Testis (tissue), 3 donors: ENCODE measurements around the gene COL2A1. TPM values are rescaled to one million over a fixed set of nuclear protein-coding genes. Genes with fewer than 3 reads are reported as not detected.

Experiments used
- DNase-seq: peaks from one replicate; pipeline ENCODE4 v3.0.0-alpha.2; 2019
- H3K27ac ChIP-seq, 2 donors: fragments of 200-600 bp; sonication (generic); one replicate each; pipeline ENCODE4 v1.5.1; 2019
- H3K27me3 ChIP-seq: fragments of 200-600 bp; sonication (generic); one replicate; pipeline ENCODE4 v1.5.1; 2019
- H3K36me3 ChIP-seq: fragments of 200-600 bp; sonication (generic); one replicate; pipeline ENCODE4 v1.5.1; 2017; ENCODE audit warnings: low read depth; ENCODE audit errors: missing control alignments
- H3K4me1 ChIP-seq: fragments of 200-600 bp; sonication (generic); one replicate; pipeline ENCODE4 v1.5.1; 2019
- H3K4me3 ChIP-seq, 2 donors: fragments of 200-600 bp; sonication (generic); one replicate each; pipeline ENCODE4 v1.5.1; 2017 to 2019
- H3K9me3 ChIP-seq: fragments of 200-600 bp; sonication (generic); one replicate; pipeline ENCODE4 v1.5.1; 2017
- CTCF ChIP-seq, 3 experiments: fragments of 450-650 bp in 2 of 3; fragments of 200-600 bp in 1 of 3; sonication (generic) in 1 of 3; IDR thresholded peaks; one replicate each; pipeline ENCODE4 v1.5.1; 2016 to 2019; ENCODE audit warnings: antibody characterized with exemption in 3 of 3, mild to moderate bottlenecking in 2 of 3, moderate library complexity in 1 of 3
- POLR2A ChIP-seq: fragments of 450-650 bp; IDR thresholded peaks from one replicate; pipeline ENCODE4 v1.6.1; 2017; ENCODE audit warnings: antibody characterized with exemption, mild to moderate bottlenecking, moderate library complexity
- WGBS, 2 donors: methylation state at CpG; one replicate each; pipeline ENCODE4 v1.1.5; 2018; 5-methylcytosine and 5-hydroxymethylcytosine counted together
- intact Hi-C: fragments of 100-400 bp; cut with DNase I; formaldehyde crosslinking; loops from one replicate; pipeline ENCODE4 v1.15.1; 2023; ENCODE audit warnings: low total_unique reads
- polyA plus RNA-seq: library from polyadenylated mRNA; stranded (reverse); fragments of 350-450 nt; fragmentation: Illumina TruSeq; extraction: RNeasy Lipid Tissue Mini Kit (QIAGEN cat#74804); gene quantifications from one replicate; pipeline ENCODE4 v1.2.3, GENCODE V29; 2014; ENCODE audit warnings: low read depth, low replicate concordance; ENCODE audit not compliant: insufficient read depth
- total RNA-seq, 2 donors: library from RNA; depleted of rRNA; stranded (reverse); fragments of >200 nt; gene quantifications; one replicate each; pipeline ENCODE4 v1.2.3, GENCODE V29; 2016

COL2A1 gene
- total and polyA plus RNA-seq, 3 donors from 2014 or later: 1.8 to 8.0 (median 2.8) TPM

GRCh38 chr12:47970843-47971242 is 33.4 kb downstream of the COL2A1 start:
- intact Hi-C loops: no loop called here
- Histone ChIP-seq H3K4me1 (no peaks in the 10 kb centered on the region), H3K9me3 (no peaks in the 10 kb centered on the region), H3K27me3 (no peaks in the 10 kb centered on the region), H3K36me3 (no peaks in the 10 kb centered on the region), H3K4me3 (no peak overlapping the region), H3K27ac (no peak overlapping the region)
- TF ChIP-seq CTCF (IDR thresholded peaks at IDR 0.05): no peak
- no peak for TF ChIP-seq POLR2A
- DNase-seq: no peak
- 86 to 96% methylated on average over 7 of the region's 7 CpGs for WGBS, 2 donors

- no peak overlapping the region for H3K27ac ChIP-seq
- intact Hi-C loops: no loop called here
These were observed 34.4 kb downstream of the COL2A1 start for GRCh38 chr12:47969845-47970244.

DNA sequence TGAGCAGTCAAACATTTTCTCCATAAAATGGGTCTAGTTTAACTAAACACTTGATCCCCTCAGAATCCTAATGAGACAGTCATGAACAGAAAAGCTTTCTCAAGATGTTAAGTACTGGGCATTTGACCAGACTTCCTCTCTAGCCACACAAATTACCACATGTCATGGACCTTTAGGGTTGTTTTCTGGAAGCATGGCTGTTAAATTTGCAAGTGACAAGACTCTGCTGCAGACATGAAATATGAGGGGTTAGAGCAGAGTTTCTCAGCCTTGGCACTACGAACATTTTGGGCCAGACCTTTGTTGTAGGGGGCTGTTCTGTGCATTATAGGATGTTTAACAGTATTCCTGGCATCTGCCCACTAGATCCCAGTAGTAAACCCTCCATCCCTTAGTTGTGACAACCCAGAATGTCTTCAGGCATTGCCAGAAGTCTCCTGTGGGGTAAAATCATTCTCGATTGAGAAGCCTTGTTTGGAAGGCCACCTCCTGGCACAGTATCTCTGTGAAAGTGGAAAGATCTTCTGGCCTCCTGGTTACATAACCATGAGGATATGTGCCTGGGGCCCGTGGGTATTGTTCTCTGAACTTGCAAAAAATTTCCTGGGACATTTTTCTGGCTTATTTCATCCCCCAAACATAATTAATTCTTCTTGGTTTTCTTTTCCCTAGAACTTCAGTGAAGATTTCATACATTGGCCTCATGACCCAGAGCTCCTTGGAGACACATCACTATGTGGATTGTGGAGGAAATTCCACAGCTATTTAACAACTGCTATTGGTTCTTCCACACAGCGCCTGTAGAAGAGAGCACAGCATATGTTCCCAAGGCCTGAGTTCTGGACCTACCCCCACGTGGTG is 36.6 kb downstream of the COL2A1 start:
- no peaks in the 10 kb centered on the region for H3K27me3 ChIP-seq
- DNase-seq: no peak
- H3K4me3 ChIP-seq: no peak overlapping the region
- H3K9me3 ChIP-seq: no peaks in the 10 kb centered on the region
- H3K4me1 ChIP-seq: peaks cover 10% of the 10 kb centered on the region
- 61 to 63% methylated on average over 5 of the region's 5 CpGs for WGBS, 2 donors
- no peak overlapping the region for H3K27ac ChIP-seq
- TF ChIP-seq POLR2A (no peak), CTCF (IDR thresholded peaks at IDR 0.05) (no peak)
- no peaks in the 10 kb centered on the region for H3K36me3 ChIP-seq
- intact Hi-C loops: no loop called here

More at GRCh38 chr12:47969845-47970244, 34.4 kb downstream of the COL2A1 start:
- Histone ChIP-seq H3K9me3 (no peaks in the 10 kb centered on the region), H3K4me3 (no peak overlapping the region), H3K4me1 (no peaks in the 10 kb centered on the region), H3K27me3 (no peaks in the 10 kb centered on the region), H3K36me3 (no peaks in the 10 kb centered on the region)
- no peak for DNase-seq
- 79 to 84% methylated on average over 3 of the region's 3 CpGs for WGBS, 2 donors
- TF ChIP-seq POLR2A: no peak
- no peak for TF ChIP-seq CTCF (IDR thresholded peaks at IDR 0.05)

GRCh38 chr12:47965581-47965980 is 38.7 kb downstream of the COL2A1 start:
- H3K4me1 ChIP-seq: peaks cover 11% of the 10 kb centered on the region
- no peaks in the 10 kb centered on the region for H3K27me3 ChIP-seq
- no peak for DNase-seq
- H3K9me3 ChIP-seq: no peaks in the 10 kb centered on the region
- no peaks in the 10 kb centered on the region for H3K36me3 ChIP-seq
- intact Hi-C loops: no loop called here
- H3K4me3 ChIP-seq: no peak overlapping the region
- TF ChIP-seq POLR2A (no peak), CTCF (IDR thresholded peaks at IDR 0.05) (no peak)
- no peak overlapping the region for H3K27ac ChIP-seq
- 83 to 94% methylated on average over 3 of the region's 3 CpGs for WGBS, 2 donors
